SK-N-SH treated with all-trans-retinoic acid at 6 μM for 48 hours (cell line): ENCODE measurements around the gene FLT1.

Source experiments
- ATAC-seq: fragments of 200-7000 bp; cut with Tn5 transposase; 3 replicates; pipeline ENCODE4 v1.9.1; 2020; ENCODE audit warnings: mild to moderate bottlenecking, moderate library complexity
- ARNTL ChIP-seq: fragments of 450-650 bp; formaldehyde crosslinking; IDR thresholded peaks from 2 replicates; pipeline ENCODE4 v1.5.0; 2020; ENCODE audit warnings: low read depth, mild to moderate bottlenecking, moderate library complexity, borderline replicate concordance
- BACH2 ChIP-seq: fragments of 250-450 bp; sonication (Bioruptor Pico); IDR thresholded peaks from 2 replicates; pipeline ENCODE4 v1.9.0; 2021; ENCODE audit warnings: mild to moderate bottlenecking, borderline replicate concordance
- CSDC2 ChIP-seq: fragments of 250-450 bp; sonication (Bioruptor Pico); IDR thresholded peaks from 2 replicates; pipeline ENCODE4 v1.5.0; 2020; ENCODE audit warnings: mild to moderate bottlenecking, moderate library complexity
- CSRNP3 ChIP-seq: fragments of 250-450 bp; sonication (Bioruptor Pico); IDR thresholded peaks from 2 replicates; pipeline ENCODE4 v1.5.1; 2021; ENCODE audit warnings: mild to moderate bottlenecking, moderate library complexity
- ESRRG ChIP-seq: fragments of 250-450 bp; sonication (Bioruptor Pico); IDR thresholded peaks from 2 replicates; pipeline ENCODE4 v1.6.1; 2021; ENCODE audit warnings: mild to moderate bottlenecking
- GLIS3 ChIP-seq: fragments of 250-450 bp; sonication (Bioruptor Pico); IDR thresholded peaks from 2 replicates; pipeline ENCODE4 v1.5.0; 2020; ENCODE audit warnings: mild to moderate bottlenecking, moderate library complexity
- ISL1 ChIP-seq: fragments of 250-450 bp; sonication (Bioruptor Pico); IDR thresholded peaks from 2 replicates; pipeline ENCODE4 v2.1.2; 2022; ENCODE audit warnings: mild to moderate bottlenecking, moderate library complexity
- OSR1 ChIP-seq: fragments of 250-450 bp; sonication (Bioruptor Pico); IDR thresholded peaks from 2 replicates; pipeline ENCODE4 v1.8.0; 2022; ENCODE audit warnings: moderate library complexity, mild to moderate bottlenecking, inconsistent platforms
- PATZ1 ChIP-seq: fragments of 250-450 bp; sonication (Bioruptor Pico); IDR thresholded peaks from 2 replicates; pipeline ENCODE4 v1.8.0; 2020; ENCODE audit warnings: mild to moderate bottlenecking, moderate library complexity, borderline replicate concordance
- POU6F1 ChIP-seq: fragments of 250-450 bp; sonication (Bioruptor Pico); IDR thresholded peaks from 2 replicates; pipeline ENCODE4 v1.8.0; 2021; ENCODE audit warnings: low read depth, mild to moderate bottlenecking, moderate library complexity, borderline replicate concordance
- PPARA ChIP-seq: fragments of 250-450 bp; sonication (Bioruptor Pico); IDR thresholded peaks from 2 replicates; pipeline ENCODE4 v1.5.0; 2020; ENCODE audit warnings: mild to moderate bottlenecking, borderline replicate concordance
- RARB ChIP-seq: fragments of 250-450 bp; sonication (Bioruptor Pico); IDR thresholded peaks from 2 replicates; pipeline ENCODE4 v1.8.0; 2021; ENCODE audit warnings: mild to moderate bottlenecking, moderate library complexity
- SNAI2 ChIP-seq: fragments of 250-450 bp; sonication (Bioruptor Pico); IDR thresholded peaks from 2 replicates; pipeline ENCODE4 v1.5.0; 2020; ENCODE audit warnings: mild to moderate bottlenecking, moderate library complexity
- TOX ChIP-seq: fragments of 250-450 bp; sonication (Bioruptor Pico); IDR thresholded peaks from 2 replicates; pipeline ENCODE4 v1.8.0; 2021; ENCODE audit warnings: mild to moderate bottlenecking, moderate library complexity, borderline replicate concordance
- TSHZ2 ChIP-seq: fragments of 250-450 bp; sonication (Bioruptor Pico); IDR thresholded peaks from 2 replicates; pipeline ENCODE4 v1.5.0; 2020; ENCODE audit warnings: mild to moderate bottlenecking, moderate library complexity
- ZC3H10 ChIP-seq: fragments of 250-450 bp; sonication (Bioruptor Pico); IDR thresholded peaks from 2 replicates; pipeline ENCODE4 v1.5.1; 2021; ENCODE audit warnings: mild to moderate bottlenecking, moderate library complexity
- ZFP3 ChIP-seq: fragments of 250-450 bp; sonication (Bioruptor Pico); IDR thresholded peaks from 2 replicates; pipeline ENCODE4 v1.5.0; 2020; ENCODE audit warnings: mild to moderate bottlenecking, moderate library complexity
- ZFP30 ChIP-seq: fragments of 450-650 bp; formaldehyde crosslinking; IDR thresholded peaks from 2 replicates; pipeline ENCODE4 v1.5.0; 2022; ENCODE audit warnings: mild to moderate bottlenecking, moderate library complexity
- ZNF565 ChIP-seq: fragments of 450-650 bp; formaldehyde crosslinking; conservative IDR thresholded peaks from 2 replicates; pipeline ENCODE4 v1.5.0; 2020; ENCODE audit warnings: low read depth, mild to moderate bottlenecking, moderate library complexity
- ZNF70 ChIP-seq: fragments of 450-650 bp; formaldehyde crosslinking; IDR thresholded peaks from 2 replicates; pipeline ENCODE4 v1.5.0; 2020; ENCODE audit warnings: mild to moderate bottlenecking, moderate library complexity
- ZNF8 ChIP-seq: fragments of 450-650 bp; formaldehyde crosslinking; IDR thresholded peaks from 2 replicates; pipeline ENCODE4 v1.5.0; 2020; ENCODE audit warnings: mild to moderate bottlenecking, moderate library complexity

The FLT1 gene

GRCh38 chr13:28530729-28531076 is 35.8 kb upstream of the FLT1 start (continued):
- TF ChIP-seq ARNTL (CRISPR knock-in tag) (no peak), PATZ1 (CRISPR knock-in tag) (no peak), OSR1 (no peak), ZFP30 (CRISPR knock-in tag) (no peak)

GRCh38 chr13:28529836-28530235 is 34.9 kb upstream of the FLT1 start:
- ATAC-seq = no peak
- TF ChIP-seq TSHZ2 (CRISPR knock-in tag) = no peak

GRCh38 chr13:28528848-28529247 is 33.9 kb upstream of the FLT1 start:
- TF ChIP-seq CSRNP3 (CRISPR knock-in tag) (no peak), CSDC2 (no peak), ZNF70 (no peak), POU6F1 (CRISPR knock-in tag) (no peak), ZNF565 (CRISPR knock-in tag) (no peak), RARB (CRISPR knock-in tag) (no peak), PPARA (CRISPR knock-in tag) (no peak), PATZ1 (CRISPR knock-in tag) (no peak), GLIS3 (no peak)
- no peak for ATAC-seq

- no peak for TF ChIP-seq ZC3H10 (CRISPR knock-in tag)
- no peak for TF ChIP-seq BACH2 (CRISPR knock-in tag)
- TF ChIP-seq OSR1 = no peak
- ATAC-seq = no peak
Observed at GRCh38 chr13:28528388-28528787, 33.5 kb upstream of the FLT1 start.

GRCh38 chr13:28527629-28528028 is 32.7 kb upstream of the FLT1 start:
- TF ChIP-seq ISL1 (CRISPR knock-in tag) (no peak), ZC3H10 (CRISPR knock-in tag) (no peak), ESRRG (no peak), ZFP3 (CRISPR knock-in tag) (no peak), PATZ1 (CRISPR knock-in tag) (no peak), OSR1 (no peak), PPARA (CRISPR knock-in tag) (no peak), POU6F1 (CRISPR knock-in tag) (no peak), ZNF8 (CRISPR knock-in tag) (no peak), BACH2 (CRISPR knock-in tag) (no peak), SNAI2 (CRISPR knock-in tag) (no peak), ZNF70 (no peak), ARNTL (CRISPR knock-in tag) (no peak), TOX (CRISPR knock-in tag) (no peak), ZNF565 (CRISPR knock-in tag) (no peak)
- TF ChIP-seq, all 23 proteins: peak for 0
- ATAC-seq = no peak
